Measurements from ENCODE around the gene SMIM41. TPM values are rescaled to one million over a fixed set of nuclear protein-coding genes. Genes with fewer than 3 reads are reported as not detected.
"Not testable (repeated sequence)": the region's sequence is repeated elsewhere in the genome, so short reads cannot be mapped to it uniquely, and the experiment has no call there.

The SMIM41 gene
- total RNA-seq, 1 donor from 2014 or later: not detected

GRCh38 chr12:52084491-52085231 lies 5.2 kb downstream of the SMIM41 start:
- DNase-seq (ENCODE audit: low spot score): no peak

GRCh38 chr12:52085682-52086180 lies 6.2 kb downstream of the SMIM41 start:
- DNase-seq (ENCODE audit: low spot score): no peak

- DNase-seq (ENCODE audit: low spot score): no peak
Measured at GRCh38 chr12:52086366-52086765, 6.9 kb downstream of the SMIM41 start.

GRCh38 chr12:52086944-52087835 lies 7.7 kb downstream of the SMIM41 start:
- no peak for DNase-seq (ENCODE audit: low spot score)

- DNase-seq (ENCODE audit: low spot score): no peak
Measured at GRCh38 chr12:52087961-52088820, 8.7 kb downstream of the SMIM41 start.

GRCh38 chr12:52089491-52089890 lies 10.0 kb downstream of the SMIM41 start:
- no peak for DNase-seq (ENCODE audit: low spot score)

- DNase-seq (ENCODE audit: low spot score): no peak
Measured at GRCh38 chr12:52090291-52090690, 10.8 kb downstream of the SMIM41 start.

GRCh38 chr12:52091061-52091460 lies 11.6 kb downstream of the SMIM41 start:
- DNase-seq (ENCODE audit: low spot score): no peak

GRCh38 chr12:52091869-52092268 lies 12.4 kb downstream of the SMIM41 start:
- no peak for DNase-seq (ENCODE audit: low spot score)

GRCh38 chr12:52093346-52093745 lies 13.8 kb downstream of the SMIM41 start:
- no peak for DNase-seq (ENCODE audit: low spot score)

GRCh38 chr12:52096332-52097044 lies 17.0 kb downstream of the SMIM41 start:
- DNase-seq (ENCODE audit: low spot score): no peak

GRCh38 chr12:52097045-52097666 lies 17.7 kb downstream of the SMIM41 start:
- no peak for DNase-seq (ENCODE audit: low spot score)

GRCh38 chr12:52104431-52105089 lies 25.1 kb downstream of the SMIM41 start:
- not testable (repeated sequence) for DNase-seq (ENCODE audit: low spot score)

- peak; percentile 54 for DNase-seq (ENCODE audit: low spot score)
Measured at GRCh38 chr12:52116222-52117125, 37.0 kb downstream of the SMIM41 start.

GRCh38 chr12:52117806-52118475 lies 38.4 kb downstream of the SMIM41 start:
- not testable (repeated sequence) for DNase-seq (ENCODE audit: low spot score)

GRCh38 chr12:52119398-52120254 lies 40.1 kb downstream of the SMIM41 start:
- no peak for DNase-seq (ENCODE audit: low spot score)

Data from umbilical cord (tissue), 2 donors.